Panc1 (cell line): ENCODE measurements around the gene DLG5. TPM values are rescaled to one million over a fixed set of nuclear protein-coding genes. Genes with fewer than 3 reads are reported as not detected.

Experiments used
- ATAC-seq: fragments of 200-7000 bp; cut with Tn5 transposase; 2 replicates; pipeline ENCODE4 v1.9.1; 2020; ENCODE audit warnings: mild to moderate bottlenecking, moderate library complexity
- BruUV-seq: library from RNA; stranded (reverse); fragments of 400-500 nt; replicated peaks from 2 replicates; lab custom pipeline; 2021; lab: Mats Ljungman, UMichigan
- CTCF ChIA-PET: fragments of 300-600 bp; sonication (Branson Sonifier 250); formaldehyde crosslinking; loops from one replicate; lab custom pipeline; 2022; ENCODE audit warnings: antibody characterized with exemption; lab: Charles Lee
- POLR2A ChIA-PET: fragments of 300-600 bp; sonication (Branson Sonifier 250); formaldehyde crosslinking; loops from one replicate; lab custom pipeline; 2022; ENCODE audit warnings: antibody characterized with exemption; lab: Charles Lee
- DNase-seq: peaks from one replicate; pipeline ENCODE4 v3.0.0-alpha.2; 2010; ENCODE audit warnings: low read depth, low spot score
- H3K27ac ChIP-seq: 2 replicates; pipeline ENCODE4 v1.5.1; 2011; ENCODE audit warnings: mild to moderate bottlenecking, low read length, inconsistent platforms
- H3K27me3 ChIP-seq: fragments of 200-500 bp; sonication (Bioruptor generic); 2 replicates; pipeline ENCODE4 v1.6.0; 2014; ENCODE audit warnings: low read length, inconsistent platforms; ENCODE audit not compliant: control insufficient read depth, insufficient read depth
- H3K36me3 ChIP-seq: fragments of 200-500 bp; sonication (Bioruptor generic); 2 replicates; pipeline ENCODE4 v1.5.1; 2014; ENCODE audit warnings: inconsistent platforms, mild to moderate bottlenecking, low read length, moderate library complexity; ENCODE audit not compliant: control insufficient read depth, insufficient read depth
- H3K4me1 ChIP-seq: 2 replicates; pipeline ENCODE4 v1.5.1; 2011; ENCODE audit warnings: inconsistent platforms, mild to moderate bottlenecking, low read length, moderate library complexity; ENCODE audit not compliant: control insufficient read depth, insufficient read depth
- H3K4me3 ChIP-seq, 2 experiments: 2 replicates each; pipeline ENCODE4 v1.5.1; 2011 to 2012; ENCODE audit warnings: low read depth in 2 of 2, low read length in 2 of 2, mild to moderate bottlenecking in 2 of 2, inconsistent platforms in 1 of 2, moderate library complexity in 1 of 2
- H3K9me3 ChIP-seq: fragments of 200-500 bp; sonication (Bioruptor generic); 2 replicates; pipeline ENCODE4 v1.5.1; 2014; ENCODE audit warnings: low read depth, mild to moderate bottlenecking, inconsistent platforms, low read length, moderate library complexity; ENCODE audit not compliant: control insufficient read depth, insufficient read depth
- CTCF ChIP-seq: fragments of 450-650 bp; IDR thresholded peaks from 2 replicates; pipeline ENCODE4 v1.5.1; 2017; ENCODE audit warnings: mild to moderate bottlenecking
- POLR2AphosphoS5 ChIP-seq: IDR thresholded peaks from 2 replicates; pipeline ENCODE4 v1.6.1; 2012; ENCODE audit warnings: mild to moderate bottlenecking, low read depth, low read length, moderate library complexity
- REST ChIP-seq, 2 experiments: IDR thresholded peaks; 2 replicates each; pipeline ENCODE4 v1.6.1; 2011 to 2012; ENCODE audit warnings: low read depth in 2 of 2, control low read depth in 1 of 2, low read length in 1 of 2, mild to moderate bottlenecking in 1 of 2, moderate library complexity in 1 of 2; ENCODE audit not compliant: insufficient read depth in 1 of 2
- SIN3A ChIP-seq: IDR thresholded peaks from 2 replicates; pipeline ENCODE4 v1.6.1; 2012; ENCODE audit warnings: low read depth, mild to moderate bottlenecking, low read length, moderate library complexity, borderline replicate concordance; ENCODE audit not compliant: insufficient read depth
- TCF7L2 ChIP-seq: IDR thresholded peaks from 2 replicates; pipeline ENCODE4 v1.6.1; 2011; ENCODE audit warnings: mild to moderate bottlenecking, low read depth, low read length, inconsistent platforms
- in situ Hi-C: cut with HindIII; loops from 2 replicates; pipeline ENCODE4 v1.10.0; 2016; ENCODE audit warnings: low sequenced_read_pairs, low pct_unique_long_range_greater_than_20kb
- intact Hi-C: fragments of 100-400 bp; cut with micrococcal nuclease; formaldehyde crosslinking; loops from one replicate; pipeline ENCODE4 v1.10.0; 2022; ENCODE audit not compliant: unreplicated experiment
- total RNA-seq: library from RNA; stranded (reverse); gene quantifications from one replicate; pipeline ENCODE4 v1.2.1, GENCODE V29; 2021; ENCODE audit not compliant: unreplicated experiment

The DLG5 gene
- total RNA-seq, 1 experiment from 2014 or later = 85.6 TPM

- intact Hi-C loops (no loop called here), in situ Hi-C loops (no loop called here)
- DNase-seq (no peak), ATAC-seq (no peak)
- Histone ChIP-seq H3K4me1 (no peaks in the 10 kb centered on the region), H3K9me3 (no peaks in the 10 kb centered on the region), H3K27ac (no peak overlapping the region), H3K4me3 (no peak overlapping the region), H3K27me3 (no peaks in the 10 kb centered on the region), H3K36me3 (no peaks in the 10 kb centered on the region; the same call in 1 of the 2 replicates)
- no peak for TF ChIP-seq CTCF
- no peak for TF ChIP-seq TCF7L2
- no peak for TF ChIP-seq SIN3A
- no peak for TF ChIP-seq POLR2AphosphoS5
- POLR2A ChIA-PET = no interaction called here
- BruUV-seq = no TSS peak
- CTCF ChIA-PET = no interaction called here
These were observed 105.5 kb downstream of the DLG5 start for GRCh38 chr10:77821036-77821435.

DNA sequence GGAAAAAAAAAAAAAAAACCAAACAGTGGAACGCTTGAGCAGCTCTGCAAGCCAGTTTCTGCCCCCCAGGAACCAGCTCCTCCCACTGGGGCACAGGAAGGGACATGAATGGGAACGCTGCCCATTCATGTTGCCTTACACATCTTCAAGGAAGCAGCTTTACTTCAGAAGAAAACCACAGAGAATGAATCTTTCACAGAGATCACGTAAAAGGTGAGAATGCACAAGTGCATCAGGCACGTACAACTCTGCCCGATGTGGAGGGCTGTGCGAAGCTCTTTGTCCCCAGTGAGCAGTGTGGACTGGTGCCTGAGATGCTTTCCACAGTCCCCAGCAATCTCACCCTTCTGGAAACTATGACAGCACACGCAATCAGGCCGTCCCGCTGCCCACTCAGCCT is 106.2 kb downstream of the DLG5 start:
- BruUV-seq = no TSS peak
- H3K27me3 ChIP-seq = no peaks in the 10 kb centered on the region
- TF ChIP-seq REST (IDR thresholded peaks at IDR 0.05; ENCODE audit: insufficient read depth in 1 of 2, low read depth in 2 of 2, low read length in 1 of 2) (no peak), CTCF (no peak), TCF7L2 (no peak), SIN3A (no peak), POLR2AphosphoS5 (no peak)
- DNase-seq (no peak), ATAC-seq (no peak)
- ChIA-PET POLR2A (no interaction called here), CTCF (no interaction called here)
- no peaks in the 10 kb centered on the region for H3K9me3 ChIP-seq
- in situ Hi-C loops (no loop called here), intact Hi-C loops (no loop called here)
- no peaks in the 10 kb centered on the region; the same call in 1 of the 2 replicates for H3K36me3 ChIP-seq
- no peaks in the 10 kb centered on the region for H3K4me1 ChIP-seq
- no peak overlapping the region for H3K4me3 ChIP-seq
- H3K27ac ChIP-seq = no peak overlapping the region
